ENCODE data around the gene TM7SF3.
A peak's percentile ranks its signal among the peaks of the same experiment; 100 is the strongest.

Gene TM7SF3

GRCh38 chr12:26937443-26937862 lies 76.7 kb downstream of the TM7SF3 start:
- Histone ChIP-seq H3K36me3 (ENCODE audit: control insufficient read depth in 1 of 2, insufficient read depth in 2 of 2, low read length in 2 of 2) (no peaks in the 10 kb centered on the region), H3K9me3 (ENCODE audit: control insufficient read depth in 1 of 2, low read length in 2 of 2) (no peaks in the 10 kb centered on the region), H3K27me3 (ENCODE audit: control insufficient read depth in 1 of 2, insufficient read depth in 2 of 2, low read length in 2 of 2) (no peaks in the 10 kb centered on the region), H3K4me1 (ENCODE audit: control insufficient read depth in 1 of 2, insufficient read depth in 2 of 2, low read length in 2 of 2) (peaks cover 24 to 32% of the 10 kb centered on the region in 2 donors), H3K4me3 (ENCODE audit: low read depth in 1 of 2, low read length in 2 of 2) (peak overlapping the region; percentile 92 to 97), H3K9ac (ENCODE audit: low read depth in 1 of 2, low read length in 2 of 2) (peak overlapping the region; percentile 91 to 97), H3K27ac (ENCODE audit: low read depth, low read length) (peak overlapping the region; percentile 89)

GRCh38 chr12:26936559-26937442 lies 77.4 kb downstream of the TM7SF3 start:
- Histone ChIP-seq H3K4me3 (ENCODE audit: low read depth in 1 of 2, low read length in 2 of 2) (peak overlapping the region; percentile 92 to 97), H3K9me3 (ENCODE audit: control insufficient read depth in 1 of 2, low read length in 2 of 2) (no peaks in the 10 kb centered on the region), H3K27ac (ENCODE audit: low read depth, low read length) (no peak overlapping the region), H3K9ac (ENCODE audit: low read depth in 1 of 2, low read length in 2 of 2) (peak overlapping the region; percentile 91 to 97), H3K36me3 (ENCODE audit: control insufficient read depth in 1 of 2, insufficient read depth in 2 of 2, low read length in 2 of 2) (no peaks in the 10 kb centered on the region), H3K4me1 (ENCODE audit: control insufficient read depth in 1 of 2, insufficient read depth in 2 of 2, low read length in 2 of 2) (peaks cover 24 to 36% of the 10 kb centered on the region in 2 donors), H3K27me3 (ENCODE audit: control insufficient read depth in 1 of 2, insufficient read depth in 2 of 2, low read length in 2 of 2) (no peaks in the 10 kb centered on the region)

- no peaks in the 10 kb centered on the region for H3K27me3 ChIP-seq (ENCODE audit: control insufficient read depth in 1 of 2, insufficient read depth in 2 of 2, low read length in 2 of 2)
- H3K9ac ChIP-seq (ENCODE audit: low read depth in 1 of 2, low read length in 2 of 2) = peak overlapping the region in 1 of 2 donors; percentile 3
- no peaks in the 10 kb centered on the region for H3K36me3 ChIP-seq (ENCODE audit: control insufficient read depth in 1 of 2, insufficient read depth in 2 of 2, low read length in 2 of 2)
- no peak overlapping the region for H3K27ac ChIP-seq (ENCODE audit: low read depth, low read length)
- H3K9me3 ChIP-seq (ENCODE audit: control insufficient read depth in 1 of 2, low read length in 2 of 2) = no peaks in the 10 kb centered on the region
- peak overlapping the region; percentile 5 to 97 for H3K4me3 ChIP-seq (ENCODE audit: low read depth in 1 of 2, low read length in 2 of 2)
- H3K4me1 ChIP-seq (ENCODE audit: control insufficient read depth in 1 of 2, insufficient read depth in 2 of 2, low read length in 2 of 2) = peaks cover 24 to 36% of the 10 kb centered on the region in 2 donors
Measured at GRCh38 chr12:26935636-26936378, 78.4 kb downstream of the TM7SF3 start.

GRCh38 chr12:26929590-26929989 lies 84.6 kb downstream of the TM7SF3 start:
- Histone ChIP-seq H3K9ac (ENCODE audit: low read depth in 1 of 2, low read length in 2 of 2) (no peak overlapping the region), H3K27ac (ENCODE audit: low read depth, low read length) (no peak overlapping the region), H3K27me3 (ENCODE audit: control insufficient read depth in 1 of 2, insufficient read depth in 2 of 2, low read length in 2 of 2) (no peaks in the 10 kb centered on the region), H3K4me1 (ENCODE audit: control insufficient read depth in 1 of 2, insufficient read depth in 2 of 2, low read length in 2 of 2) (peaks cover 0 to 4% of the 10 kb centered on the region in 2 donors), H3K36me3 (ENCODE audit: control insufficient read depth in 1 of 2, insufficient read depth in 2 of 2, low read length in 2 of 2) (peaks cover 12 to 32% of the 10 kb centered on the region in 2 donors), H3K4me3 (ENCODE audit: low read depth in 1 of 2, low read length in 2 of 2) (no peak overlapping the region), H3K9me3 (ENCODE audit: control insufficient read depth in 1 of 2, low read length in 2 of 2) (no peaks in the 10 kb centered on the region)

- H3K36me3 ChIP-seq (ENCODE audit: control insufficient read depth in 1 of 2, insufficient read depth in 2 of 2, low read length in 2 of 2) = peaks cover 12 to 37% of the 10 kb centered on the region in 2 donors
- H3K4me3 ChIP-seq (ENCODE audit: low read depth in 1 of 2, low read length in 2 of 2) = no peak overlapping the region
- H3K9me3 ChIP-seq (ENCODE audit: control insufficient read depth in 1 of 2, low read length in 2 of 2) = no peaks in the 10 kb centered on the region
- H3K27me3 ChIP-seq (ENCODE audit: control insufficient read depth in 1 of 2, insufficient read depth in 2 of 2, low read length in 2 of 2) = no peaks in the 10 kb centered on the region
- no peak overlapping the region for H3K9ac ChIP-seq (ENCODE audit: low read depth in 1 of 2, low read length in 2 of 2)
- peaks cover 0 to 4% of the 10 kb centered on the region in 2 donors for H3K4me1 ChIP-seq (ENCODE audit: control insufficient read depth in 1 of 2, insufficient read depth in 2 of 2, low read length in 2 of 2)
- H3K27ac ChIP-seq (ENCODE audit: low read depth, low read length) = no peak overlapping the region
Measured at GRCh38 chr12:26928661-26929060, 85.5 kb downstream of the TM7SF3 start.

Measured in duodenal mucosa (tissue), 2 donors.